Heart left ventricle (tissue), 16 donors: Measurements from ENCODE around the gene NUCB2. TPM values are rescaled to one million over a fixed set of nuclear protein-coding genes. Genes with fewer than 3 reads are reported as not detected.
A peak's percentile ranks its signal among the peaks of the same experiment; 100 is the strongest.

Experiments
- ATAC-seq, 4 donors: fragments of 200-7000 bp; cut with Tn5 transposase; one replicate each; pipeline ENCODE4 v1.9.1; 2020 to 2022; ENCODE audit warnings: moderate library complexity in 4 of 4, mild to moderate bottlenecking in 3 of 4, moderate number of reproducible peaks in 1 of 4
- DNase-seq, 5 donors: peaks; one replicate each; pipeline ENCODE4 v3.0.0-alpha.2; 2020
- H3K27ac ChIP-seq, 12 donors: fragments of 200-600 bp; sonication (generic) in 4 of 12; one replicate each; pipeline versions ENCODE4 v1.5.0 to v1.8.0; 2016 to 2022; ENCODE audit warnings: mild to moderate bottlenecking in 2 of 12
- H3K27me3 ChIP-seq, 9 donors: fragments of 200-600 bp; sonication (generic) in 2 of 9; one replicate each; pipeline versions ENCODE4 v1.5.1 to v1.8.0; 2016 to 2022; ENCODE audit warnings: mild to moderate bottlenecking in 3 of 9
- H3K36me3 ChIP-seq, 9 donors: fragments of 200-600 bp; sonication (generic) in 2 of 9; one replicate each; pipeline versions ENCODE4 v1.5.0 to v1.8.0; 2018 to 2022; ENCODE audit warnings: mild to moderate bottlenecking in 2 of 9
- H3K4me1 ChIP-seq, 12 donors: fragments of 200-600 bp; sonication (generic) in 4 of 12; one replicate each; pipeline versions ENCODE4 v1.5.0 to v1.8.0; 2016 to 2022; ENCODE audit warnings: mild to moderate bottlenecking in 3 of 12
- H3K4me3 ChIP-seq, 12 donors: fragments of 200-600 bp; sonication (generic) in 4 of 12; one replicate each; pipeline versions ENCODE4 v1.5.0 to v1.8.0; 2017 to 2022; ENCODE audit warnings: mild to moderate bottlenecking in 9 of 12, moderate library complexity in 4 of 12
- H3K9me3 ChIP-seq, 12 donors: fragments of 200-600 bp; sonication (generic) in 4 of 12; one replicate each; pipeline versions ENCODE4 v1.5.0 to v1.8.0; 2016 to 2022; ENCODE audit warnings: mild to moderate bottlenecking in 1 of 12
- CTCF ChIP-seq, 12 donors: fragments of 200-600 bp; sonication (generic) in 4 of 12; IDR thresholded peaks; one replicate each; pipeline versions ENCODE4 v1.5.0 to v1.8.0; 2018 to 2022; ENCODE audit warnings: antibody characterized with exemption in 12 of 12, mild to moderate bottlenecking in 5 of 12
- POLR2A ChIP-seq, 2 donors: fragments of 450-650 bp; IDR thresholded peaks; one replicate each; pipeline ENCODE4 v1.6.1; 2017; ENCODE audit warnings: antibody characterized with exemption in 2 of 2, mild to moderate bottlenecking in 2 of 2, moderate library complexity in 2 of 2
- WGBS, 4 donors: extraction: QIAGEN DNeasy Blood & Tissue Kit in 2 of 4; methylation state at CpG; one replicate each; pipeline versions ENCODE4 v1.1.5 to v1.1.7; 2013 to 2018; 5-methylcytosine and 5-hydroxymethylcytosine counted together
- intact Hi-C, 10 donors: fragments of 100-400 bp; cut with DNase I; formaldehyde crosslinking; loops; one replicate each; pipeline versions ENCODE4 v1.11.1 to v1.14.2; 2022
- polyA plus RNA-seq, 2 donors: library from polyadenylated mRNA; stranded (reverse); fragments of 200-250 nt; gene quantifications; one replicate each; pipeline ENCODE4 v1.2.3, GENCODE V29; 2013
- total RNA-seq, 9 donors: library from RNA; depleted of rRNA in 2 of 9; stranded (reverse); fragments of >200 nt in 2 of 9; fragmentation: NEBNext Ultra II Directional in 3 of 9; extraction: Animal tissue kit (Norgen Biotek cat#: 25700) in 3 of 9; gene quantifications; one replicate each; pipeline versions ENCODE4 v1.1.0 to v1.2.4, GENCODE V29; 2016 to 2023
- donor health status: ischemic (EF 13 %, LVEDD 7.1; RV severe dilation, severe dysfunction).
- donor health status: healthy with polysubstance abuse.
- donor health status: DM: no; HTN: yes; CAD: no.
- donor health status: DM: no; HTN: no; CAD: no.
- donor health status: ischemic (EF 25% LVEDD 6.9; RV normal size, moderate dysfunction).
- donor health status: ischemic (EF 25% LVEDD 5.7; RV mildly dilated, moderate dysfunction).
- donor health status: healthy.
- donor health status: DM: yes; HTN: yes; CAD: no.
- donor health status: ischemic (EF 35%, LVEDD 5.7; RV mildly dilated, moderate dysfunction).
- donor health status: nonischemic (EF 11% LVEDD 7.7; RV severe dilation, severe dysfunction).
- donor health status: DM: yes; HTN: yes; CAD: no.
- donor health status: PGD.
- donor health status: ischemic (EF 29% LVEDD 5.4; RV normal size, mild dysfunction).
- donor health status: nonischemic (EF 23%, LVEDD 6.1; RV moderate dilation, normal function).

NUCB2 gene
- total and polyA plus RNA-seq, 11 donors: 41.4 to 180 (median 87.0) TPM

DNA sequence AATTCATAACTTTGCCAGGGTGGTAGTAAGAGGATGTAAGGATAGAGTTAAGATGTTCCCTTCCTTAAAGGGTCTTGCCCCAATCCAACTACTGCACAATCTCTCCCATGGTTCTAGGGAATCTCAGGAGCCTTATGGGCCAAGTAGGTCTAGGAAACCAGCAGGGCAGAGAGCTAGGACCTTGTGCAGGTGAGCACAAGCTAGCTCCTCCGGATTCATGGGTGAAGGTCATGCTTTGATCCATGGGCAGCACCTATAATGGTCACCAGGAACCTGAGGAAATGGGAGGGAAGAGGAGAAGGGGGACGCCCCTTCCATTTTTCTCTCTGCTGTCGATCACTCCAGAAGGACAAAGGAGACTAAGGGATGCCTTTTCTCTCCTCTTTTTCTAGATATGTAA, 95.1 kb downstream of the NUCB2 start:
- DNase-seq: no peak
- Histone ChIP-seq H3K4me3 (no peak overlapping the region), H3K27me3 (no peaks in the 10 kb centered on the region), H3K9me3 (peaks cover 0 to 64% (median 46%) of the 10 kb centered on the region in 12 donors), H3K36me3 (peaks cover 2 to 68% (median 20%) of the 10 kb centered on the region in 9 donors), H3K27ac (no peak overlapping the region), H3K4me1 (peaks cover 0 to 8% (median 0%) of the 10 kb centered on the region in 12 donors)
- 42 to 66% (median 63%) methylated on average over 3 of the region's 3 CpGs for WGBS, 4 donors
- TF ChIP-seq POLR2A (IDR thresholded peaks at IDR 0.05): no peak
- TF ChIP-seq CTCF (IDR thresholded peaks at IDR 0.05): no peak
- ATAC-seq: no peak
- intact Hi-C loops: no loop called here

- H3K27me3 ChIP-seq: no peaks in the 10 kb centered on the region
- TF ChIP-seq CTCF (IDR thresholded peaks at IDR 0.05) (no peak), POLR2A (IDR thresholded peaks at IDR 0.05) (no peak)
- peaks cover 0 to 35% (median 11%) of the 10 kb centered on the region in 9 donors for H3K36me3 ChIP-seq
- H3K4me1 ChIP-seq: peaks cover 0 to 20% (median 0%) of the 10 kb centered on the region in 12 donors
- 77 to 97% (median 90%) methylated on average over 5 of the region's 5 CpGs for WGBS, 4 donors
- intact Hi-C loops: no loop called here
- no peak overlapping the region for H3K4me3 ChIP-seq
- DNase-seq: no peak
- ATAC-seq: no peak
- no peak overlapping the region for H3K27ac ChIP-seq
- H3K9me3 ChIP-seq: peaks cover 0 to 48% (median 32%) of the 10 kb centered on the region in 12 donors
Observed at GRCh38 chr11:17375547-17375946, 99.0 kb downstream of the NUCB2 start.

DNA sequence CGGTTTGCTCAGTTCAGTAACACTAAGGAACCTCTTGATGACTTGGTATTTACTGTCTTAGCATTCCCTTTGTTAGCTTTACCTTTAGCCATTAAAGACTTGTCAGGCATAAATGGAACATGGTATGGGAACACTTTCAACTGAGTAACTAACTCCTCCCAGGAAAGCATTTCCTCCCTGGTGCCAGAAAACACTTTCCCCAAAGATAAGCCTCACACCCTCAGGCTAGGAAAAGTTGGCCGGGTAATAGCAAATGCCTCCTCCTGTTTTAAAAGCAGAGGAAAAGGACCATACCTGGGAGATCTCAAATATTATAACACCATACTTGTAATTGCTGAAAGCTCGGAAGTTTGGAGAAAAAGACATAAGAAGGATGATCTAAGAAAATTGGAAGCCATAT, 100.0 kb downstream of the NUCB2 start:
- peaks cover 0 to 25% (median 11%) of the 10 kb centered on the region in 9 donors for H3K36me3 ChIP-seq
- H3K27me3 ChIP-seq: no peaks in the 10 kb centered on the region
- TF ChIP-seq CTCF (IDR thresholded peaks at IDR 0.05) (no peak), POLR2A (IDR thresholded peaks at IDR 0.05) (no peak)
- ATAC-seq (peak in 2 of 4 donors; percentile 59 to 62), DNase-seq (no peak)
- intact Hi-C loops: no loop called here
- no peak overlapping the region for H3K4me3 ChIP-seq
- peaks cover 0 to 38% (median 22%) of the 10 kb centered on the region in 12 donors for H3K9me3 ChIP-seq
- H3K4me1 ChIP-seq: peaks cover 0 to 20% (median 0%) of the 10 kb centered on the region in 12 donors
- H3K27ac ChIP-seq: no peak overlapping the region
- 64 to 70% (median 69%) methylated on average over 3 of the region's 3 CpGs for WGBS, 4 donors

GRCh38 chr11:17378655-17379054, 102.1 kb downstream of the NUCB2 start:
- H3K27me3 ChIP-seq: no peaks in the 10 kb centered on the region
- intact Hi-C loops: no loop called here
- H3K9me3 ChIP-seq: peaks cover 0 to 17% (median 2%) of the 10 kb centered on the region in 12 donors
- H3K4me1 ChIP-seq: peaks cover 0 to 20% (median 0%) of the 10 kb centered on the region in 12 donors
- ATAC-seq: no peak
- H3K36me3 ChIP-seq: peaks cover 0 to 3% (median 0%) of the 10 kb centered on the region in 9 donors
- no peak for TF ChIP-seq POLR2A (IDR thresholded peaks at IDR 0.05)
- TF ChIP-seq CTCF (IDR thresholded peaks at IDR 0.05): no peak
- 59 to 79% (median 72%) methylated on average over 2 of the region's 2 CpGs for WGBS, 4 donors
- no peak overlapping the region for H3K27ac ChIP-seq
- H3K4me3 ChIP-seq: no peak overlapping the region
- no peak for DNase-seq
